Naive thymus-derived CD8-positive, alpha-beta T cell (primary cell): Measurements from ENCODE around the gene NOVA2. TPM values are rescaled to one million over a fixed set of nuclear protein-coding genes. Genes with fewer than 3 reads are reported as not detected.
A peak's percentile ranks its signal among the peaks of the same experiment; 100 is the strongest.
"Not testable (repeated sequence)": the region's sequence is repeated elsewhere in the genome, so short reads cannot be mapped to it uniquely, and the experiment has no call there.

Experiments
- ATAC-seq, 2 donors: fragments of 150-1000 bp; cut with Tn5 transposase in 1 of 2; sonication (Bioruptor Pico), chemical (Tn5 transposase) in 1 of 2; 1 replicate in 1 of 2; 2 replicates in 1 of 2; pipeline ENCODE4 v1.10.0; 2021; ENCODE audit warnings: mild to moderate bottlenecking in 2 of 2, moderate library complexity in 2 of 2
- POLR2A ChIA-PET: fragments of 350-600 bp; sonication (Branson Sonifier 250); formaldehyde crosslinking; loops from one replicate; lab custom pipeline; 2021; ENCODE audit warnings: antibody characterized with exemption; lab: Charles Lee
- DNase-seq, 10 donors: peaks; one replicate each; pipeline versions ENCODE4 v3.0.0 to v3.0.0-alpha.2; 2020 to 2022
- H3K27ac Mint-ChIP-seq, 10 donors: one replicate each; pipeline ENCODE4 v1.8.0; 2020 to 2022; ENCODE audit warnings: mild to moderate bottlenecking in 10 of 10, mixed read lengths in 10 of 10, moderate library complexity in 4 of 10, inconsistent platforms in 1 of 10
- H3K27me3 Mint-ChIP-seq, 5 donors: one replicate each; pipeline ENCODE4 v1.8.0; 2021 to 2022; ENCODE audit warnings: mixed read lengths in 5 of 5
- H3K36me3 Mint-ChIP-seq, 3 donors: one replicate each; pipeline ENCODE4 v1.8.0; 2020 to 2022; ENCODE audit warnings: mixed read lengths in 3 of 3, mild to moderate bottlenecking in 2 of 3, inconsistent platforms in 1 of 3
- H3K4me1 Mint-ChIP-seq, 4 donors: one replicate each; pipeline ENCODE4 v1.8.0; 2021 to 2022; ENCODE audit warnings: mixed read lengths in 4 of 4
- H3K4me3 Mint-ChIP-seq, 10 donors: one replicate each; pipeline ENCODE4 v1.8.0; 2020 to 2022; ENCODE audit warnings: mild to moderate bottlenecking in 10 of 10, mixed read lengths in 10 of 10, moderate library complexity in 6 of 10, inconsistent platforms in 1 of 10
- H3K9me3 Mint-ChIP-seq, 9 donors: one replicate each; pipeline ENCODE4 v1.8.0; 2020 to 2022; ENCODE audit warnings: mixed read lengths in 9 of 9, mild to moderate bottlenecking in 3 of 9, inconsistent platforms in 1 of 9, moderate library complexity in 1 of 9
- polyA plus RNA-seq, 3 donors: library from polyadenylated mRNA; unstranded; fragments of 300-500 nt; fragmentation: Illumina TruSeq; gene quantifications; one replicate each; pipeline ENCODE4 v1.2.3, GENCODE V29; 2021
- total RNA-seq, 8 experiments: library from RNA in 2 of 8; stranded (reverse) in 2 of 8; gene quantifications; one replicate each; pipeline ENCODE4 v1.2.3 and lab custom pipeline; 2021 to 2026

The NOVA2 gene
- total and polyA plus RNA-seq, 5 experiments from 2014 or later = not detected

DNA sequence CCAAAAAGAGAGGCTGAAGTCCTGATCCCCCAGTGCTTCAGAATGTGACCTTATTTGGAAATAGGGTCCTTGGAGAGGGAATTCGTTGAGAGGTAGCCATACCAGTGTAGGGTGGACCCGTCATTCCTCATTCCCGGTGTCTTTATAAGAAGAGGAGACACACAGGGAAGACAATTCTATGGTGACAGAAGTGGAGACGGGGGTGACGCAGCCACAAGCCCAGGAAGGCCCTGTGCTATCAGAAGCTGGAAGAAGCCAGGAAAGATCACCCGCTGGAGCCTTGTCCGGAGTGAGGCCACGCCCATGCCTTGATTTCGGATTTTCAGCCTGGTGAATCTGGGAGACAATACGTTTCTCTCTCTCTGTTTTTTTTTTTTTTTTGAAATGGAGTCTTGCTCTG lies 68.7 kb downstream of the NOVA2 start:
- no peaks in the 10 kb centered on the region for H3K9me3 Mint-ChIP-seq
- H3K27me3 Mint-ChIP-seq = peaks cover 4 to 10% (median 9%) of the 10 kb centered on the region in 5 donors
- ATAC-seq = no peak
- H3K27ac Mint-ChIP-seq = no peak overlapping the region
- H3K4me1 Mint-ChIP-seq = peaks cover 5 to 24% (median 21%) of the 10 kb centered on the region in 4 donors
- no peak for DNase-seq
- no peak overlapping the region for H3K4me3 Mint-ChIP-seq
- POLR2A ChIA-PET = no interaction called here
- peaks cover 0 to 1% (median 0%) of the 10 kb centered on the region in 3 donors for H3K36me3 Mint-ChIP-seq

DNA sequence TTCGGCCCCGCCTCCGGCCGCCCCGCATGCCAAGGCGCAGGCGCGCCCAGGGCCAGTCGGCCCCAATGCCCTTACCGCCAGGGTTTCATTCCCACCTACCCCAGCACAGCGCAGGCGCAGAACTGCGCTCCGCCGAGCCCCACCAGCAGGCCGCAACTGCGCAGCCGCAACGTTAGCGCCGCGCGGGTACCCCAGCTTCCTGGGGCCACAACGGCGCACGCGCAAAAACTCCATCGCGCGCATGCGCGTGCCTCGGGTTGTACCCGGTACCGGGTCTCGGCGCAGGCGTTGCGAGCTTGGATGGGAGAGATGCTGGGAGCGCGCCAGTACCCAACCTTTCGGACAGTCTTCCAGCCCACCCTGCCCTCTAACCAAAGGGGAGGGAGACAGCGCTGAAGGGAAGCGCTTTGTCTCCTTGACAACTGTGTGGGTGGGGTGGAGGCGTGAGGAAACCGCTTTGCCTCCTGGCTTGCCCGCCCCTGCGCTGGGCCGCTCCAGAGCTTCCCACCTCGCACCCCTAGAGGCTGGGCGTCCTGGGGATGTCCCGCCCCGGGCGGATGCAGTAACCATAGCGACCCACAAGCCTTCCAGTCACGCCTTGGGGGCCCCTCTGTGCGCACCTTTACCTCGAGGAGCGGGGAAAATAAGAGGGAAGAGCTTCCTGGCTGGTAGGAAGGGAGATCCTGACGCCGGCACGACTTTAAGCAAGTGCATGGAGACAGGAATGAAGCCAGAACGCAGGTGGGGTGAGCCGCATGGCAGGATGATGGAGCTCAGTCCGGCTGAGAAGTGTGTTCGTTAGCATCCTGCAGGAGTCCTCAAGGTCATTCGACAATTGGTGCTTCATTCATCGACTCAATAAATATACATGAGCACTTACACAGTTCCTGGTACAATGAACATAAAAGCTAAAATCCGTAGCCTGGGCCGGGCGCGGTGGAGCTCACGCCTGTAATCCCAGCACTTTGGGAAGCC lies 70.7 kb downstream of the NOVA2 start:
- Mint-ChIP-seq H3K4me3 (peak overlapping the region; percentile 83 to 98 (median 94)), H3K27ac (peak overlapping the region; percentile 67 to 95 (median 90)), H3K9me3 (no peaks in the 10 kb centered on the region), H3K4me1 (peaks cover 5 to 26% (median 23%) of the 10 kb centered on the region in 4 donors), H3K27me3 (peaks cover 0 to 3% (median 1%) of the 10 kb centered on the region in 5 donors), H3K36me3 (peaks cover 0 to 22% (median 2%) of the 10 kb centered on the region in 3 donors)
- ATAC-seq (peak; percentile 83 to 85), DNase-seq (peak; percentile 98 to 100 (median 100))
- POLR2A ChIA-PET = interaction anchor here (0.6 to 4.1 kb wide), 16 partner anchors 9 to 725 kb away, joined by 3 to 46 read pairs (median 4); partner anchors contain the start of genes BLOC1S3, CCDC61, FOXA3 and IRF2BP1

- Mint-ChIP-seq H3K9me3 (no peaks in the 10 kb centered on the region), H3K4me3 (peak within 1 kb of the TSS; percentile 88 to 98 (median 94)), H3K4me1 (peaks cover 5 to 26% (median 23%) of the 10 kb centered on the region in 4 donors), H3K27ac (peak within 1 kb of the TSS; percentile 67 to 95 (median 91)), H3K36me3 (peaks cover 0 to 24% (median 2%) of the 10 kb centered on the region in 3 donors), H3K27me3 (peaks cover 0 to 3% (median 0%) of the 10 kb centered on the region in 5 donors)
- DNase-seq (peak in 2 of 10 donors; percentile 6 to 16), ATAC-seq (peak in 1 of 2 donors; percentile 2)
- POLR2A ChIA-PET = interaction anchor here (0.5 to 4.1 kb wide), 16 partner anchors 10 to 724 kb away, joined by 3 to 46 read pairs (median 4); partner anchors contain the start of genes BLOC1S3, CCDC61, FOXA3 and IRF2BP1
Observed at GRCh38 chr19:45901912-45902650, 71.6 kb downstream of the NOVA2 start, which contains the start of gene MYPOP. Gene MYPOP, minus strand, starts transcription at chr19:45902613. Its CDS starts 840 bp downstream, at chr19:45901773.

- Mint-ChIP-seq H3K4me1 (peaks cover 5 to 26% (median 23%) of the 10 kb centered on the region in 4 donors), H3K27ac (no peak overlapping the region), H3K27me3 (no peaks in the 10 kb centered on the region), H3K9me3 (no peaks in the 10 kb centered on the region), H3K4me3 (peak overlapping the region; percentile 41 to 95 (median 58)), H3K36me3 (peaks cover 0 to 24% (median 2%) of the 10 kb centered on the region in 3 donors)
- DNase-seq (peak in 5 of 10 donors; percentile 15 to 46 (median 31)), ATAC-seq (peak; percentile 11 to 24)
- POLR2A ChIA-PET = interaction anchor here (0.5 to 4.1 kb wide), 4 partner anchors 15 to 423 kb away, joined by 3 to 46 read pairs (median 6); partner anchors contain the start of gene IRF2BP1
Observed at GRCh38 chr19:45901432-45901911, 72.2 kb downstream of the NOVA2 start.

DNA sequence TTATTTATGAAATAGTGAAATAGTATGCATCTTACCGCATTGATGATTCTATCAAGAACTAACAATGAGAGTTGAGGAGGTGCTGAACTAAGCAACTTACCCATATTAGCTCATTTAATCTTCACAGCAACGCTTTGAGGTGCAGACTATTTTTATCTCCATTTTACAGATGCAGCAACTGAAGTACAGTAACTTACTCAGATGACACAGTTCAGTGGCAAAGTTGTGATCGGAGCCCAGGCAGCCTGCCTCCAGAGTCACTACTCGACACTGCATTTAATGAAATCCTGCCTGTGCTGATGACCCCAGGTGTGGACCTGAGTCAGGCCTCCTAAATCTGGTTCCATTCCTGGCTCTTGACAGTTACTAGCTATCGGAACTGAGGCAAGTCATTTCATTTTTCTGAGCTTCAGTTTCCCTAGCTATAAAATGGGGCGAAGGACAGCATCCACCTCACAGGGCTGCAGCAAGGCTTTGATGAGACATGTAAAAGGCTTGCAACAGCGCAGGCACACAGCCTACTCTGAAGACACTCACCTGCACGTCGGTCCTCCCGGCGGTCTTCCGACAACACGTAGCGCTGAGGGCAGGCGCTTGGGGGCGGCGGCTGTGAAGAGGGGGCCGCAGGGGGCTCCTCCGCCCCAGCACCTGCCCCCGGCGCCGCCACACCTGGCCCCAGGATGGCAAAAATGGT lies 72.8 kb downstream of the NOVA2 start:
- Mint-ChIP-seq H3K27ac (peak overlapping the region in 3 of 10 donors; percentile 10 to 25 (median 24)), H3K9me3 (no peaks in the 10 kb centered on the region), H3K36me3 (peaks cover 0 to 26% (median 2%) of the 10 kb centered on the region in 3 donors), H3K27me3 (no peaks in the 10 kb centered on the region), H3K4me1 (peaks cover 5 to 26% (median 23%) of the 10 kb centered on the region in 4 donors), H3K4me3 (peak overlapping the region; percentile 33 to 95 (median 59))
- ATAC-seq = no peak
- DNase-seq = no peak
- POLR2A ChIA-PET = interaction anchor here (0.6 to 4.1 kb wide), 3 partner anchors 14 to 422 kb away, joined by 3 to 46 read pairs (median 10); partner anchors contain the start of gene IRF2BP1

DNA sequence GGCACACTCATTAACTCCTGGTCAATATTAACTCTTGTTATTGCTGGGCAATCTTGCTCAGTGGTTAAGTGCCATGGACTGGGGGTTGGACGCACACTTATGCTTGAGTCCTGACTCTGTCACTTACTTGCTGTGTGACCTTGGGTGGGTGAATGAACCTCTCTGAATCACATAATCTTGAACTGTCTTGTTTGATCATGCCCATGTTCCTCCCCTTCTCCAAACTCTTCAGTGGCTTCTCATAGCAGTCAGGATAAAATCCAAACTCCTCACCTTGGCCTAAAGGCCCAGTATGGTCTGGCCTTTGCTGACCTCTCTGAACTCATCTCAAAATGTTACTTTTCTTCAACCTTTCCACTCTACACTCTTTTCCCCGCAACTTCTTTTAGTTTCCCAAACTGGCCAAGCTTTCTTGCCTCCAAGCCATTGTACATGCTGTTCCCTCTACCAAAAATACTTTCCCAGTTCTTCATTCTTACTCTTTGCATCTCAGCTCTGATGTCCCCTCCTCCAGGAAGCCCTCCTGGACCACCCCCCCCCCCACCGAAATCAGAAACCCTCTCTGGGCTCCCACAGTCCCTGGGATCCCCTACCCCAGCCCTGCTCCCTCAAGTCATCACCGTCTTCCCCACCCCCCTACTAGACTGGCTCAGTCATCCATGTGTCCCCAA lies 73.6 kb downstream of the NOVA2 start:
- Mint-ChIP-seq H3K4me1 (peaks cover 5 to 29% (median 23%) of the 10 kb centered on the region in 4 donors), H3K9me3 (no peaks in the 10 kb centered on the region), H3K36me3 (peaks cover 0 to 34% (median 2%) of the 10 kb centered on the region in 3 donors), H3K27ac (peak overlapping the region in 1 of 10 donors; percentile 56), H3K4me3 (peak overlapping the region in 7 of 10 donors; percentile 1 to 95 (median 33)), H3K27me3 (no peaks in the 10 kb centered on the region)
- POLR2A ChIA-PET = interaction anchor here (0.7 to 4.1 kb wide), 2 partner anchors 14 to 1449 kb away, joined by 6 to 46 read pairs; partner anchors contain the start of genes DHX34 and IRF2BP1
- DNase-seq (no peak), ATAC-seq (no peak)

DNA sequence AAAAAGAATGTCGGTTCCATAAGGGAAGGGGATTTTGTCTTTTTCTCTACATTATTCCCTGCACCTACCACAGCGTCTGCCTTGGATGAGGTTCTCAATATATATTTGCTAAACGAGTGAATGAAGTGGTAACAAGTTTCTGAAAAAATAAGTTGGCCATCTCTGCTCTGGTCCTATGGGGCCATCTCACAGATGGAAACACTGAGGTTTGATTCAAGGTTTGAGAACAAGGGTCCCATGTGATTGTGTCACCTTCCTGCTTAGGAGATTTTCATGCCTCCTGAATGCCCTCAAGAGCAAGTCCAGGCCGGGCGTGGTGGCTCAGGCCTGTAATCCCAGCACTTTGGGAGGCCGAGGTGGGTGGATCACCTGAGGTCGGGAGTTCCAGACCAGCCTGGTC lies 74.4 kb downstream of the NOVA2 start:
- Mint-ChIP-seq H3K4me3 (peak overlapping the region in 2 of 10 donors; percentile 6 to 18), H3K27ac (no peak overlapping the region), H3K9me3 (no peaks in the 10 kb centered on the region), H3K27me3 (no peaks in the 10 kb centered on the region), H3K36me3 (peaks cover 0 to 37% (median 2%) of the 10 kb centered on the region in 3 donors), H3K4me1 (peaks cover 5 to 29% (median 23%) of the 10 kb centered on the region in 4 donors)
- ATAC-seq (no peak), DNase-seq (no peak)
- POLR2A ChIA-PET = no interaction called here

DNA sequence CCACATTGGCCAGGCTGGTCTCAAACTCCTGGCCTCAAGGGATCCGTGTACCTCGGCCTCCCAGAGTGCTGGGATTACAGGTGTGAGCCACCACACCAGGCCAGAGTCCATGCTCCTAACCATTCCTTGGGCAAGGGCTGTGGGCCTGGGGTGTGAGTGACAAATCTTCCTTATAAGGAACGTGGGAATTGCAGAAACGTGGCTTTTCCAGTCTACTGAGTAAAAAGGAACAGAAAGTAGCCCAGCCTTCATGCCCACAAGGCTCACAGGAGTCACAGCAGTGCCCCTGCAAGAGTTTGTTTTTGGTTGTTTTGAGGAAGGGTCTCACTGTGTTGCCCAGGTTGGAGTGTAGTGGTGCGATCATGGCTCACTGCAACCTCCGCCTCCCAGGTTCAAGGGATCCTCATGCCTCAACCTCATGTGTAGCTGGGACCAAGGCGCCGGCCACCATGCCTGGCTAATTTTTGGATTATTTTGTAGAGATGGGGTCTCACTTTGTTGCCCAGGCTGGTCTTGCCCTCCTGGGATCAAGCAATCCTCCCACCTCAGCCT lies 76.3 kb downstream of the NOVA2 start:
- no peaks in the 10 kb centered on the region for H3K27me3 Mint-ChIP-seq
- DNase-seq = no peak
- H3K4me1 Mint-ChIP-seq = peaks cover 6 to 21% (median 17%) of the 10 kb centered on the region in 4 donors
- H3K36me3 Mint-ChIP-seq = peaks cover 0 to 39% (median 2%) of the 10 kb centered on the region in 3 donors
- no peak overlapping the region for H3K27ac Mint-ChIP-seq
- no peak for ATAC-seq
- POLR2A ChIA-PET = no interaction called here
- no peak overlapping the region for H3K4me3 Mint-ChIP-seq
- H3K9me3 Mint-ChIP-seq = no peaks in the 10 kb centered on the region

- H3K27ac Mint-ChIP-seq, H3K9me3 Mint-ChIP-seq, ATAC-seq, H3K4me3 Mint-ChIP-seq, DNase-seq, POLR2A ChIA-PET, H3K27me3 Mint-ChIP-seq: not testable (repeated sequence)
- H3K4me1 Mint-ChIP-seq = peaks cover 6 to 17% (median 12%) of the 10 kb centered on the region in 4 donors
- peaks cover 0 to 39% (median 2%) of the 10 kb centered on the region in 3 donors for H3K36me3 Mint-ChIP-seq
Observed at GRCh38 chr19:45895983-45896599, 77.6 kb downstream of the NOVA2 start.

- POLR2A ChIA-PET = no interaction called here
- H3K27ac Mint-ChIP-seq = no peak overlapping the region
- no peaks in the 10 kb centered on the region for H3K27me3 Mint-ChIP-seq
- DNase-seq (no peak), ATAC-seq (no peak)
- H3K4me1 Mint-ChIP-seq = peaks cover 6 to 11% (median 7%) of the 10 kb centered on the region in 4 donors
- H3K9me3 Mint-ChIP-seq = no peaks in the 10 kb centered on the region
- H3K4me3 Mint-ChIP-seq = peak overlapping the region in 1 of 10 donors; percentile 12
- peaks cover 0 to 39% (median 2%) of the 10 kb centered on the region in 3 donors for H3K36me3 Mint-ChIP-seq
Observed at GRCh38 chr19:45895519-45895972, 78.1 kb downstream of the NOVA2 start.
